A204.1 (cell line): ENCODE measurements around the gene EID2.

Experiments
- FAIRE-seq: peaks from 2 replicates; lab custom pipeline; 2012; peaks lifted over from hg19 to GRCh38; lab: Jason Lieb, UNC

The EID2 gene

GRCh38 chr19:39539518-39540332, at the start of gene EID2:
Gene EID2 (minus strand): TSS chr19:39540161. CDS start chr19:39540079, 82 bp downstream.
- peak; percentile 95 for FAIRE-seq

DNA sequence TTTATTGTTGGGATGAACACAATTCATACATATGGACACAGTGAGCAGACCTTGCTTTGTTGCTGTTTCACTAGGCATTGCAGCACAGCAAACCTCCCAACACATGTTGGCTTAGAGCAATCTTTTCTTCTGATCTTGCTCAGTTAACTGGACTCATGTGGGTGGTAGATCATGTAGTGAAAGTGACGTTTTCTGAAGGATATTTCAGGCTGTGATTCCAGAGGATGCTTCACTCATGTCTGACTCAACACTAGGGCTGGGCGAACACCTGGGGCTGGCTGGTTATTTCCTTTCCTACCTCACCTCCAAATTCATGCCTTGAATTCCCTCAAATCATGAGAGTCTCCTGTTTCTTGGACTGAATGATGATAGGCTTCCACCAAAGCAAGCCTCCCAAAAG, 48.1 kb upstream of the EID2 start:
- no peak for FAIRE-seq

DNA sequence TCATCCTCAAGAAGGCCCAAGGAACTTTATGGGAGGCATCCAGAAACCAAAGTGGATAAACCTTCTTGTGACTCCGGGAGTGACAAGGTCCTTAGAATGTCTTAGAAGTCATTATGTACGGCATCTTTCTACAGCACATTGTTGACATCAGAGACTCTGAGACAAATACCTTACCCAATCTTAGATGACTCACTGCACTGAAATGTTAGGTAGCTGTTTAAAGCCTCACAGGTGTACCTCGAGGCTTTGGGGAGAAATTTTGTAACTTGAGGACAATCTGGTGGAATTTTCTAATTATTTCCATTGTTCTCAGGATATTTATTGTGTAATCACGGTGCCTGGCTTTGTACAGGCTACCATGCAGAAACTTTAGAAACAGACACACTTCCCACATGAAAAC, 47.5 kb upstream of the EID2 start:
- no peak for FAIRE-seq

DNA sequence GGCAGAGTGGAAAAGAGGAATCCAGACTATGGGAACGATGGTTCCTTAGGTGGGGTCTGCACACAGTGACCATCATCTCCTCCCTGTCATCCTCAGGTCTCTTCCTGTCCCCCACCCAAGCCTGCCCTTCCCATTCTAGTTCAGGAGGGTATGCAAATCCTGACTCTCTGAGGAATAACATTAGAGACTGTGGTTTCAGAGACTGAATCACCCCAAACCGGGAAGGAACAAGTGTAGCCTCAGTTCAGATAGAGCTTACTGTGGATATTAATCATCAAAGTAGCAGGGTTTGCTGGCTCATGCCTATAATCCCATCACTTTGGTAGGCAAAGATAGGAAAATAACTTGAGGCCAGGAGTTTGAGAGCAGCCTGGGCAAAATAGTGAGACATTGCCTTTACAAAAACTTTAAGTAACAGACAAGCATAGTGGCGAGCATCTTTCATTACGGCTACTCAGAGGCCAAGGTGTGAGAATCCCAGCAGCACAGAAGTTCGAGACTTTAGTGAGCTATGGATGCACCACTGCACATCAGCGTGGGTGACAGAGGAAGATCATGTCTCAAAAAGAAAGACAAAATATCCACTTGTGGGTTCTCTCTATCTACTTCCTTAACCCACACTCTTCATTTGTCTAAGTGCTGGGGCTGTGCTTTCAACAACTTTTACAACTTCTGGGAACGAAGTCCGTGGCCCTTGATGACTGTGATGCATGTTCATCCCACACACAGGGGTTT, 43.1 kb upstream of the EID2 start:
- no peak for FAIRE-seq

GRCh38 chr19:39582442-39582841, 42.5 kb upstream of the EID2 start:
- FAIRE-seq: no peak

DNA sequence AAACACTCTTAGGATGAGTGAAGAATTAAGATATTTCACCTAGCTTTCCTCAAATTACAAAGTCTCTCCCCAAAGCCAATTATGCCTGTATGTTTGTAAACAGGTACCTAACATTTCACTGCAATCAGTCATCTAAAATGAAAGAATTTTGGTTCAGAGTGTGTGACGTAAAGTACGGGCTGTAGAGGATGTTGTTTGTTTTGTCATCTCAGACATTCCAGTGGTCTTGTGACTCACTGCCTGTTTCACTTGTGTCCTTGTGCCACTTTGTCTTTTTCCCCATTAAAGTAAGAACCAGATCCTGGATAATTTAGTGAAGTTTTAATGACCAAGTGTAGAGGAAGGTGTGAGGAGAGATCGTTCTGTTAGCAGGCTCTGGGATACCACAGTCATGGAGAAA, 28.6 kb upstream of the EID2 start:
- no peak for FAIRE-seq

GRCh38 chr19:39566064-39566463, 26.1 kb upstream of the EID2 start:
- no peak for FAIRE-seq

- FAIRE-seq: no peak
Measured at GRCh38 chr19:39563408-39563807, 23.4 kb upstream of the EID2 start.

DNA sequence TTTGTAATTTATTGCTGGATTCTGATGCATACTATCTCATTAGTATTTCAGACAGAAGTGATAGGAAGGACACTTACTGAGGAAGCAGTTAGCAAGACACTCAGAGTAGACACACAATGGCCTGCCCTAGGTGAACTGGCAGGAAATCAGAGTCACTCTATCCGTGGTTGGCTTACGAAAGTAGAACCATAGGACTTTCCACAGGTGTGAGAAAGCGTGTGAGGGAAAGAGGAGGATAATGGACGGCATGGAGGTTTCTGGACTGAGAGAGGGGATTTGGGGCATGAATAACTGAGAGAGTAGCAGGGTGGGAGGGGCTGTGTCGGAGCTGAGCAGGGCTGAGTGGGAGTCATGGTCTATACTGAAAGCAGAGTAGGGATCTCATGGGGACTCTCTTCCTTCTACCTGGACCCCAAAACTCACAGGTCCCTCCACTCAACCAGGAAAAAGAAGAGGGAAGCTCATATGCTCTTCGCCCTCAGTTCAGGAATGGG, 18.7 kb upstream of the EID2 start:
- no peak for FAIRE-seq

- FAIRE-seq: no peak
Measured at GRCh38 chr19:39557811-39558623, 18.1 kb upstream of the EID2 start.

DNA sequence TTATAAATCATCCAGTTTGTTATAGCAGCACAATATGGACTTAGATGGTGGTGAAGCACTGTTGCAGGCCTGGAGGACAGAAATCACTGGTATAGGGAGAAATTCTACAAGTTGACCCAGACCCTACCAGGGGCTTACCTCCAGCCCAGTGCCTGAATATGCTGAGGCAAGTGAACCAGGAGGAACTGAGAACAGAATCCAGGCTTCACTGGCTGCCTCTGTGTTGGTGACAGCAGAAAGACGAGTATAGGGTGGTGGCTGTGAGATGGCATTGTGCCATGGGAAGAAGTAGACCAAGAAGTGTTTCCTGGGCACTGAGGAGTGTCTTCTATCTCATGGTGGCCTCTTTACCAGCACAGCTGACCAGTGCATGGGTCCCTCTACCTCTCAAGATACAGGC, 15.9 kb upstream of the EID2 start:
- FAIRE-seq: no peak

GRCh38 chr19:39554701-39555311, 14.8 kb upstream of the EID2 start:
- FAIRE-seq: no peak

DNA sequence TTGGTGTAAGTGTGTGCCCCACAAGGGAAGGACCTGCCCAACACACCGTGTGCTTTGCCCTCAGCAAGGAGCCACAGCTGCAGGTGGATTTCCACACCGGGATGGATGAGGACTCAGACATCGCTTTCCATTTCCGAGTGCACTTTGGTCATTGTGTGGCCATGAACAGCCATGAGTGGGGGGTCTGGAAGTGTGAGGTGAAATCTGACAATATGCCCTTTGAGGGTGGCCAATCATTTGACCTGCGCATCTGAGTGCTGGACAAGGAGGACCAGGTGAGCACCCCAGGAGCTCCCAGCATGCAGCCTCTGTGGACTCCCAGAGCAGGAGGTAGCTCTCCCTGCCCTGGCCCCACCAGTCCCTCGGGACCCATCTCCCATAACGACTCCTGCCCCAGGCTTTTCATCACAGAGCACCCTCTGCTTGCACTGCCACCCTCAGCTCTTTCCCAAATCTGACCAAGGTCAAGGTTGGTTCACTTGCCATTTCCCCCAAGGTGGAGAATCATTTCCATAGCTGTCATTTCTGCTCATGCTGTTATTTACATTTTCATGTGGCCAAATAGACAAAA, 13.2 kb upstream of the EID2 start:
- FAIRE-seq: no peak

GRCh38 chr19:39550197-39550596, 10.2 kb upstream of the EID2 start:
- no peak for FAIRE-seq

GRCh38 chr19:39546599-39546998, 6.6 kb upstream of the EID2 start:
- FAIRE-seq: no peak

DNA sequence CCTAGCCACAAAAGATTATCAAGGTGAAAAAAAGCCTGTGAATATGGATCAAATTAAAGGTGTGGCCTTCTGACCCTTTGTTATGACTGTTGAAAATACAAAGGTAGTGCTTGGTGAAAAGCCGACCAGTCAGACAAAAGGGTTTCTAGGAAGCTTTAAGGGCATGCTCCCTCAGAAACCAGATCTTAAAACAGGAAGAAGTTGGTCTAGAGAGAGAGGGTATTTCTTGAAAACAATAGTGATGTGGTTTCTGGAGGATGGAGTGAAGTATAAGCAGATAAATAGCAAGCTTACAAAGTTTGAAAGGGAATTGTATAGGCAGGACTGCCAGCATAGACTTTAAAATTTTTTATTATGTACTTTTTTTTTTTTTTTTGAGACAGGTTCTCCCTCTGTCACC, 5.0 kb upstream of the EID2 start:
- FAIRE-seq: no peak

DNA sequence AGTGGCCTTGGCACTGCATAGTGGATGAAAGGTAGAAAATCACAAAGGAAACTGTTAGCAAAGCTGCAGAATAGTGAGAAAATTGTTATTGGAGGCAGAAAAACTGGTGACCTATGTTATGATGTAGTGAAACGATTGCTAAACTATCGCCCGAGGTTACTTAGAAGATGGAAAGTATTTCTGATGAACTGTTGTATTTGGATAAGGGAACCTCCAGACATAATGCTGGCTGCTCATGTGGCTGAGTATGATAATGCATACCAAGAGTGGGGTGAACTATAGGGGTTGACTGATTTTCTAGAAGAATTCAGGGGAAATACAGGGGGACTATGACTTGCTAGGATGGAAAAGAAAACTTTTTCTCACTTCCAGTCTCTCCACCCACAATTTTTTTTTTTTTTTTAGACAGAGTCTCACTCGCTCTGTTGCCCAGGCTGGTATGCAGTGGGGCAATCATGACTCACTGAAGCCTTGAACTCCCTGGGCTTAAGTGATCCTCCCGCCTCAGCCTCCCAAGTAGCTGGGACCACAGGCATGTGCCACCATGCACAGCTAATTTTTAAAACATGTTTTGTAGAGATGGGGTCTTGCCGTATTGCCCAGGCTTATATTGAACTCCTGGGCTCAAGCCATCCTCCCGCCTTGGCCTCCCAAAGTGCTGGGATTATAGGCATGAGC, 4.4 kb upstream of the EID2 start:
- no peak for FAIRE-seq

- no peak for FAIRE-seq
Measured at GRCh38 chr19:39543477-39543857, 3.5 kb upstream of the EID2 start.

DNA sequence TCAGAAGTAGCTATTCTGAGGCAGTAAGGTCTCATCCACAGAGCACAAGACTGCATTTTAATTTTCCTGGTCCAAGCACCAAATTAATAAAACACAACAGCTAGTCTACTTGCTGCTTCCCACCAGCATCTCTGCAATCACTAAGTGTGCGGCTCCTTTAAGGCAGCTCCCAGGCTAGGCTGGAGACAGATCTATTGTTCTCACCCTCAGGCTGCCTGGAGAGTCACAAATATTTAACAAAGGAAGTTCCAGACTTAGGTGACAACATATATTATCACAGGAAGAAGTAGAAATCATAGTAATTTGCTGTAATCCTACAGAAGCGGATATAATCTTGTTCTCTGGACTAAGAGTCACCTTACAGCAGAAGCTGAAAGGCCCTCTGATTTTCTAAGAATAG, 2.2 kb upstream of the EID2 start:
- FAIRE-seq: no peak

GRCh38 chr19:39540333-39540673, 342 bp upstream of the EID2 start:
- FAIRE-seq: no peak

- FAIRE-seq: no peak
Measured at GRCh38 chr19:39539165-39539517, 820 bp downstream of the EID2 start.

GRCh38 chr19:39533791-39534190, 6.2 kb downstream of the EID2 start:
- no peak for FAIRE-seq
